ENCODE measurements around the gene FRMPD3.
A peak's percentile ranks its signal among the peaks of the same experiment; 100 is the strongest.

Gene FRMPD3

DNA sequence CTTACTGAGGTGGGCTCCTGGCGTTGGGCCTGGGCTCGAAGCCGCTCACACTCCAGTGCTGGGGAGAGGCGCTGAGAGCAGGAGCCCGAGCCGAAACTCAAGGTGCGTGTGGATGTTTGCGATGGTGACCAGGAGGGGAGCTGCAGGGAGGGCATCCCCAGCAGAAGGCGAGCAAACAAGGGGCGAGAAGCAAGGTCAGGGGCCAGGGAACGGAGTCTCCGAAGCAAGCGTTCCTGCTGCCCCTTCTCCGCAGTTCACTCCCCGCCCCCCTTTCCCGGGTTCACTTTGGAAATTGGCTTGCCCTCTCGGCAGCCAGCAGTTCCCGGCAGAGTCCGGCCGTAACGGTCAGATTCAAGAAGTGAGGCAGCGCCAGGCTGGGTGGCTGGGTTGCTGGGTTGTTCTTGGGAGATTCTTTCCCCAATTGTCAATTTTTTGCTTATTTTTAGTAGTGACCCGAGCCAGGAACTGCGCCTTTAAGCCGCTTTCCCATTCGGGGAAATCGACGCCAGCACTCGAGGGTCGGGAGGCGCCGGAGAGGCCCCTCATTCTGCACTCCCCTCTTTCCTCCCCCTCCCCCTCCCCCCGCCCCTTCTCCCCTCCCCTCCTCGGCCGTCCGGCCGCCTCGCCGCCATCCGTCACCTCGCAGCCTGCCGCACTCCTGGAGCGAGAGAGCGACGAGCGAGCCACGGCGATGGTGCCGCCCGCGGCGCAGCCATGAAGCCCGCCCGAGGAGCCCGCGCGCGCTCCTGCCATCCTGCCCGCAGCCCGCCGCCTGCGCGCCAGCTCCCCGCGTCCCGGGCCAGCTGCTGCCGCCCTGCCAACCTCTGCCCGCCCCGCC lies at the start of gene FRMPD3:
TSS of gene FRMPD3 (plus strand) at position 655 of the 838 bp plus-strand sequence. CDS start 76,937 bp downstream, outside the sequence.
- Mint-ChIP-seq H3K4me3 (peak within 1 kb of the TSS; percentile 81), H3K9me3 (no peaks in the 10 kb centered on the region), H3K36me3 (no peaks in the 10 kb centered on the region), H3K4me1 (peaks cover 17% of the 10 kb centered on the region), H3K27ac (no peak within 1 kb of the TSS), H3K27me3 (peaks cover 26% of the 10 kb centered on the region)
- peak; percentile 54 for ATAC-seq (ENCODE audit: low read depth)
- DNase-seq (ENCODE audit: low spot score in 2 of 2): peak in 1 of 2 donors; percentile 18

DNA sequence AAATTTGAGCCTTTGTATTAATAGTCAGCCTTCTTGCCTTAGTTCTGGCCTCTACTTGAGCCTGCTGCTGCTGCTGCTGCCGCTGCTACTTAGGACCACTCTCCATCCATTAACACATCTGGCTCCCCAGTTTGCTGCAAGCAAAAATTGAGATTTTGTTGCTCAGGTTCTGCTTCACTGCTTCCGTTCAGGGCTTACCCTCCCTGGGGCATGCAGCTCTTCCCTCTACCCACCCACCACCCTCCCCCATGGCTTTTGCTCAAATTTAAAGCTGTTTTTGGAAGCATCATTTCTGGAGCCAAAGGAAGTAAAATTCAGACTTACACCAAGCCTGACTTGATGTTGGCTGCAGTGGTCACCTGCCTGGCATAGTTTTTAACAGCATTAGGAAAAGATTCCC lies 28.9 kb upstream of the FRMPD3 start:
- Mint-ChIP-seq H3K9me3 (peaks cover 6% of the 10 kb centered on the region), H3K27ac (no peak overlapping the region), H3K4me1 (no peaks in the 10 kb centered on the region), H3K4me3 (no peak overlapping the region), H3K27me3 (peaks cover 8% of the 10 kb centered on the region), H3K36me3 (peaks cover 3% of the 10 kb centered on the region)
- ATAC-seq (ENCODE audit: low read depth): no peak
- DNase-seq (ENCODE audit: low spot score in 2 of 2): no peak

DNA sequence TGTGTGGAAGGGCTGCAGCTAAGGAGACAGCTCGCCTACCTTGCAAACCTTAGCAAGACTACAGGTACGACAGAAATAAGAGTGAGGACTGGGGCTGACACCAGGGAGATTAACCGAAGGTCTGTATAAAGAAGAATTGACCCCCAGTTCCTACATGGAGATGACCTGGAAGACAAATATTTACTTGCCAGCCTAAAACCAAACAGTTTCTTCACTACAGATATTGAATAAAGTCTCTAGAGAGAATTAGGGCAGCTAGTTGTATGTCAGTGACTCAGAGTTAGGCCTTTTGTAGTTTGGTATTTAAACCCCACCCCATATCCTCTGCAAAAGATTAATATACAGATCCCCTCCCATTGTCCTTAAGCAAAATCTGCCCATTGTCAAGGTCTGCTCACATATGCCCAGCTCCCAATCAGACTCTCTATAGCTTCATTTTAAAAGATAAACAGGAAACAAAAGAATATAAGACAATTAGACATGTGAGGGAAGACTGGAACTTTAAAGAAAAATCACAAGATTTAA lies 28.1 kb upstream of the FRMPD3 start:
- H3K4me3 Mint-ChIP-seq: no peak overlapping the region
- ATAC-seq (ENCODE audit: low read depth) (no peak), DNase-seq (ENCODE audit: low spot score in 2 of 2) (no peak)
- H3K4me1 Mint-ChIP-seq: no peaks in the 10 kb centered on the region
- peaks cover 8% of the 10 kb centered on the region for H3K9me3 Mint-ChIP-seq
- H3K27ac Mint-ChIP-seq: no peak overlapping the region
- peaks cover 5% of the 10 kb centered on the region for H3K27me3 Mint-ChIP-seq
- H3K36me3 Mint-ChIP-seq: peaks cover 3% of the 10 kb centered on the region

DNA sequence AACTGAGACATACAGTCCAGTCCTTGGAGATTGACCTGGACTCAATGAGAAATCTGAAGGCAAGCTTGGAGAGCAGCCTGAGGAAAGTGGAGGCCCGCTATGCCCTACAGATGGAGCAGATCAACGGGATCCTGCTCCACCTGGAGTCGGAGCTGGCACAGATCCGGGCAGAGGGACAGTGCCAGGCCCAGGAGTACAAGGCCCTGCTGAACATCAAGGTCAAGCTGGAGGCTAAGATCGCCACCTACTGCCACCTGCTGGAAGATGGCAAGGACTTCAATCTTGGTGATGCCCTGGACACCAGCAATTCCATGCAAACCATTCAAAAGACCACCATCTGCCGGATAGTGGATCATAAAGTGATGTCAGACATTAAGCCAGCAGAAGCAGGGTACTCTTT lies 20.4 kb upstream of the FRMPD3 start:
- H3K27me3 Mint-ChIP-seq: peaks cover 5% of the 10 kb centered on the region
- H3K9me3 Mint-ChIP-seq: peaks cover 8% of the 10 kb centered on the region
- H3K27ac Mint-ChIP-seq: no peak overlapping the region
- H3K4me1 Mint-ChIP-seq: no peaks in the 10 kb centered on the region
- no peak overlapping the region for H3K4me3 Mint-ChIP-seq
- H3K36me3 Mint-ChIP-seq: peaks cover 3% of the 10 kb centered on the region
- DNase-seq (ENCODE audit: low spot score in 2 of 2) (peak in 1 of 2 donors; percentile 23), ATAC-seq (ENCODE audit: low read depth) (no peak)

DNA sequence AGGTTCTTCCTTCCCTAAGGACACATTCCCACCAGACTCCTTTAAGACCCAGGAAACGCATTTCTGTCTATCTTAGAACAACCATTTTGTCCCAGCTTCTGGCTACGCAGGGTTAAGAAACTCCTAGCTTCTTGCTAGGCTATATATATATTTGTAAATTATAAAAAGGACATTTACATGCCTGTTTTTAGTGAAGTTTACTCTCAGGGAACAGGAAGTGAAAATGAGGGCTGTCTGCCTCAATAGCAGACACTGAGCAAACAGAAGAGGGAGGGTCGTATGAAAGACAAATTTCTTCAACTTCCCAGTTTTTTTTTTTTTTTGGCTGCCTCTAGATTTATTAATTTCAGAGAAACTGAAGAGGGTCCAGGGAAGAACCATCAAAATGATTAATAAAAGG lies 9.3 kb upstream of the FRMPD3 start:
- ATAC-seq (ENCODE audit: low read depth) (no peak), DNase-seq (ENCODE audit: low spot score in 2 of 2) (no peak)
- Mint-ChIP-seq H3K4me1 (peaks cover 17% of the 10 kb centered on the region), H3K27me3 (peaks cover 4% of the 10 kb centered on the region), H3K9me3 (no peaks in the 10 kb centered on the region), H3K4me3 (no peak overlapping the region), H3K27ac (no peak overlapping the region), H3K36me3 (no peaks in the 10 kb centered on the region)

DNA sequence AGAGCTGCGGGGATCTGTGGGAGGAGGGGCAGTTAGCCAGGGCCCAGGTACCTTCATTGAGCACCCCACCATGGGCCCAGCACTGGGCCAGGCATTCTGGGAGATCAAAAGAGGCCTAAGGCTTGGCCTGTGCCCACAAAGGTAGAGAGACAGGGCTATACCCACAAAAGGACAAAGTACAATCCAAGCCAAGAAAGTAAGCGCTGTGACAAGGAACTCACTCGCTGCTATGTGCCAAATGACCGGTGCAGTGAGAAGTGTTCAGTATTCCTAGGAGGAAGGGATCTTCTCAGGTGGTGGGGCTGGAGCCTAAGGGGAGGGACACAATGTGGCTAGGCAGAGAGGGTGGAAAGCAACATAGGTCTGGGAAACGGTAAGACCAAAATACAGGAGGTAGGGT lies 8.8 kb upstream of the FRMPD3 start:
- DNase-seq (ENCODE audit: low spot score in 2 of 2) (no peak), ATAC-seq (ENCODE audit: low read depth) (no peak)
- H3K4me1 Mint-ChIP-seq: peaks cover 17% of the 10 kb centered on the region
- no peak overlapping the region for H3K27ac Mint-ChIP-seq
- H3K9me3 Mint-ChIP-seq: no peaks in the 10 kb centered on the region
- H3K27me3 Mint-ChIP-seq: peaks cover 4% of the 10 kb centered on the region
- H3K4me3 Mint-ChIP-seq: no peak overlapping the region
- no peaks in the 10 kb centered on the region for H3K36me3 Mint-ChIP-seq

DNA sequence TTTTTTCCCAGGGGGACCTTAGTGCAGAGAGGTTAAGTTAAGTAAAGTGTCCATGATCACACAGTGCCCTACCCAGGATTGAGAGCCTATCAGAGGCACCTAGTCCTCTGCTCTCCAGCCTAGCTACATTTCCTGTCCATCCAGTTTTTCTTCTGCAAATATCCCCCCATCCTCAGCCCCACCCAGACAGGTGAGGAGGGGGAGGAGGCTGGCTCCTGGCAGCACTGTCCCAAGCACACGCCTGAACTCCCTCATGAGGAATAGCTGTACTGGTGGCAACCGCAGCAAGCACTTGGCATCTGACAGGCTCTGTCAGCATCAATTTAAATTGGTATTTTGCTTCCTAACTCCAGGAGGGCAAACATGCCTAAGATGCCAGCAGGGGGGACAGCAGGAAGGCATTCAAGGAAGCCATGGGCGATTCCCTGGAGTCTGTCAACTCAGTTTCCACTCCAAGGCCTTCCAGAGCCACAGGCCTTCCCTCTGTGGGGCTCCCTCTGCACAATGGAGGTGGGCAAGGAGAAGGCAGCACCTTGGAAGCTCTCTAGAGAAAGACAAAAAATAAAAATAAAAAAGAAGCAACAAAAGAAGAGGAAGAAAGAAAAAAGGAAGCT lies 6.4 kb upstream of the FRMPD3 start:
- Mint-ChIP-seq H3K27ac (no peak overlapping the region), H3K4me3 (no peak overlapping the region), H3K9me3 (no peaks in the 10 kb centered on the region), H3K4me1 (peaks cover 17% of the 10 kb centered on the region), H3K27me3 (peaks cover 6% of the 10 kb centered on the region), H3K36me3 (no peaks in the 10 kb centered on the region)
- no peak for DNase-seq (ENCODE audit: low spot score in 2 of 2)
- ATAC-seq (ENCODE audit: low read depth): no peak

DNA sequence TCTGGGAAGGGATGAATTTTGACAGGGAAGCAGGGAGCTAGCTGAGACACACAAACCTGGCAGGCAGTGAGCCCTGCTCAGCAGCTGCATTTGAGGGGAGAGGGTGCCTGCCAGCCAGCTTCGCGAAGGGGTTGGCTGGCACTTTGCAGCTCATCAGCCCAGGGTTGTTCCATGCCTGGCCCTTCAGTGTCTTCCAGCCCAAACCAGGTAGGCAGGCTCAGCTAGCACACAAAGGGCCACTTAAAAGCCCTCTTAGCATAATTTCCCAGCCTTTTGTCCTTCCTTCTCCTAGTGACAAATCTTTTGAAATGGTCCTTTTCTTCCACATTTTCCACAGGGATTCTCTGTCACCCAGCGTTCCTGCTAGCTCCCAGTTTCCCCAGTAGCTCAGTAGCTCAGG lies 4.3 kb upstream of the FRMPD3 start:
- DNase-seq (ENCODE audit: low spot score in 2 of 2): no peak
- H3K4me3 Mint-ChIP-seq: no peak overlapping the region
- H3K9me3 Mint-ChIP-seq: no peaks in the 10 kb centered on the region
- H3K36me3 Mint-ChIP-seq: no peaks in the 10 kb centered on the region
- peaks cover 12% of the 10 kb centered on the region for H3K27me3 Mint-ChIP-seq
- no peak overlapping the region for H3K27ac Mint-ChIP-seq
- ATAC-seq (ENCODE audit: low read depth): no peak
- peaks cover 16% of the 10 kb centered on the region for H3K4me1 Mint-ChIP-seq

DNA sequence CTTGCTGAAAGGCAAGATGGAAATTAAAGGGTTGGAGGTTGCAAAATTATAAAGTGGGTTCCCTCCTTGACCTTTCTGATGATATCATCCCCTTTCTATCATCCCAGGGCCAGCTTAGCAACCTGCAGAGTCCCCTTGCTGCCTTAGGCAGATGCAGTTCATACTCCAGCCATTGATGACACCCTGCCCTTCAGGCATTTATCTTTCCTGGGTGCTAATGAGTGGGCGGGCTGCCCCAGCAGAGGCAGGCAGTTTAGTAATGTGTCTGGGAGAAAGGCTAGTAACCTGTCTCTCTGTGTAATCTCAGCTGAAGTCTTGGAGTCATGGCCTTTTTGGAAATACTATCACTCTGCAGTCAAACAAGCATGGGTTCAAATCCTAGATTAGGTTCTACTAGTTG lies 3.8 kb upstream of the FRMPD3 start:
- ATAC-seq (ENCODE audit: low read depth) (no peak), DNase-seq (ENCODE audit: low spot score in 2 of 2) (no peak)
- Mint-ChIP-seq H3K27me3 (peaks cover 14% of the 10 kb centered on the region), H3K27ac (no peak overlapping the region), H3K4me3 (no peak overlapping the region), H3K36me3 (no peaks in the 10 kb centered on the region), H3K4me1 (peaks cover 17% of the 10 kb centered on the region), H3K9me3 (no peaks in the 10 kb centered on the region)

DNA sequence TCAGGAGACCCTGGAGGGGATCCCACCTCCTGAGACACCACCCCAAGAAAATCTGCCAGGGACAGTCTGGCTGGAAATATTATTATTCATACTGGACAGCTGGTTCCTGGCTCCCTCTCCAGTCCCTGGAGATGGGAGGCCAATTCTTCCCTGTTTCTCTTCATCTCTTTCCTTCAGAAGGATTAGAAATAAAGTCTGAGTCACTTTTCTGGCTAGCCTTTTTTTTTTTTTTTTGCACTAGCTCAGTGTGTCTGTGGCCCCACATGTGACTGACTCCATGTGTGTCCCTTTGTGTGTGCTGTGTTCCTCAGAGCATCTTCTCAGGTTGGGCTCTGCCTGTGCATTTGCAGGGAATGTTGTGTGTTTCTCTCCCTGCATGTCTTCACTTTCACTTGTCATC lies 1.8 kb upstream of the FRMPD3 start:
- Mint-ChIP-seq H3K4me1 (peaks cover 17% of the 10 kb centered on the region), H3K27ac (no peak overlapping the region), H3K4me3 (no peak overlapping the region), H3K9me3 (no peaks in the 10 kb centered on the region), H3K36me3 (no peaks in the 10 kb centered on the region), H3K27me3 (peaks cover 23% of the 10 kb centered on the region)
- ATAC-seq (ENCODE audit: low read depth) (no peak), DNase-seq (ENCODE audit: low spot score in 2 of 2) (no peak)

DNA sequence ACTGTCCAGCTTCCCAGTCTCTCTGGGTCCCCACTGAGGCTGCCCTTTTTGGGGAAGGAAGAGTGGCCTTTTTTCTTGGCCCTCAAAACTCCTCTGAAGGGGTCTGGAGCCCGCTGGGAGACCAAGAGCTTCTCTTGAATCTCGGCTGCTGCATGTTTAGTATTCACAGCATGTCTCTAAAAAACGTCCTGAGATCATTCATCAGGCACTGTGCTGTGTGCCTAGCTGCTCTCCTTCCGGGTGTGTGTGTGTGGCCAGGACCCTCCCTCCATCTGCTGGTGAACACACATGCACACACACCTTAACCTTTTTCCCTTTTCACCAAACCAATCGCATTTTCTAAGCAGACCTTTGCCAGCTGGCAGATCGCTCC lies 841 bp upstream of the FRMPD3 start:
- H3K4me3 Mint-ChIP-seq: peak overlapping the region; percentile 79
- H3K36me3 Mint-ChIP-seq: no peaks in the 10 kb centered on the region
- no peaks in the 10 kb centered on the region for H3K9me3 Mint-ChIP-seq
- H3K27me3 Mint-ChIP-seq: peaks cover 26% of the 10 kb centered on the region
- H3K4me1 Mint-ChIP-seq: peaks cover 17% of the 10 kb centered on the region
- DNase-seq (ENCODE audit: low spot score in 2 of 2): no peak
- no peak for ATAC-seq (ENCODE audit: low read depth)
- no peak overlapping the region for H3K27ac Mint-ChIP-seq

DNA sequence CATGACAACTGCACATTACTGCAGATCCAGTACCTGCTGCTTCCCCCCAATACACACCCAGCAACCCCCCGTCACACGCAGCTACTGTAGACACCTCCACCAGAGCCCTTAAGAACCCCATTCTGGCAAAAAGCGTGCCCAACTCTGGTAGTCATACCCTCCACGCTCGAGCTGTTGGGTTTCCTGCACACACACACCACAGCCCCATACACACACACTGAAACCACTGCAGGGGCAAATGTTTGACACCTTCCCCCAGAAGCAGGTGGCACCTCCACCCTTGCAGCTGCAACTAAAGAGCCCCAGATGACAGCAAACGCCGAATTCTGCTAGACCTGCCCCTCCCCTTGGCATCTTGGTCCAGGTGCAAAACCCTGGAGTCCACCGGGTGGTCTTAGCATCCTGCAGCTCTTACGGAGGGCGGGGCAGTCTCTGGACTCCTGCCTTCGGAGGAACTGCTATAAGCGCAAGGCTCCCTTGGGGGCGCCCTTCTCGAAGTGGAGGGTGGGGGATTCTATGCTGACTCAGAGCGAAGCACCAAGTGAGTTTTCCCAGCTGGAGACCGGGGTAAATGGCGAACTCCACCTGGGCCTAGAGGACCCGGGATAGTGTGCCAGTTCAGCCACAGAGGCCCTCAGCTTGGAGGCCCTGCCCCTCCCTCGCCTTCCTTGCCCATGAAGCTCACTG lies 1.5 kb downstream of the FRMPD3 start:
- DNase-seq (ENCODE audit: low spot score in 2 of 2): no peak
- ATAC-seq (ENCODE audit: low read depth): peak; percentile 37
- H3K9me3 Mint-ChIP-seq: no peaks in the 10 kb centered on the region
- H3K27ac Mint-ChIP-seq: no peak overlapping the region
- peaks cover 23% of the 10 kb centered on the region for H3K27me3 Mint-ChIP-seq
- H3K4me3 Mint-ChIP-seq: peak overlapping the region; percentile 81
- no peaks in the 10 kb centered on the region for H3K36me3 Mint-ChIP-seq
- peaks cover 14% of the 10 kb centered on the region for H3K4me1 Mint-ChIP-seq

DNA sequence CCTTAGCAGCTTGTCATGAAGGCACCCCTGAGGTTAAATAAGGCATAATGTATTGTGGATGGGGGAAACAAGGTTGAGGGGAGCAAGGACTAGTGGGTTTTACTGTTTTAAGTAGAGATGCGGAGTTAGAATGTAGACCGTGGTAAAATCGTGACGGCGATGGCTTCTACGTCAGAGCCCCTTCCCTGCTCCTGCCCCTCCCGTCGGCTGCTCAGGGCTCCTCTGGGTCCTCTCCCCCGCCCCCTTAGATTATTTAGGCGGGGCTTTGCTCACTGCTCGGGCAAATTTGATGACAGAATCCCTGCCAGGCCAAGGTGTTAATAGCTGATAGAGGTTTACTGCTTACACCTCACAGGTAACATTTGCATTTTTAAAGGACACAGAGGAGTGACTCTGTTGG lies 2.3 kb downstream of the FRMPD3 start:
- Mint-ChIP-seq H3K4me1 (peaks cover 14% of the 10 kb centered on the region), H3K36me3 (no peaks in the 10 kb centered on the region), H3K9me3 (no peaks in the 10 kb centered on the region), H3K27me3 (peaks cover 23% of the 10 kb centered on the region), H3K4me3 (peak overlapping the region; percentile 53), H3K27ac (no peak overlapping the region)
- ATAC-seq (ENCODE audit: low read depth) (peak; percentile 35), DNase-seq (ENCODE audit: low spot score in 2 of 2) (no peak)

DNA sequence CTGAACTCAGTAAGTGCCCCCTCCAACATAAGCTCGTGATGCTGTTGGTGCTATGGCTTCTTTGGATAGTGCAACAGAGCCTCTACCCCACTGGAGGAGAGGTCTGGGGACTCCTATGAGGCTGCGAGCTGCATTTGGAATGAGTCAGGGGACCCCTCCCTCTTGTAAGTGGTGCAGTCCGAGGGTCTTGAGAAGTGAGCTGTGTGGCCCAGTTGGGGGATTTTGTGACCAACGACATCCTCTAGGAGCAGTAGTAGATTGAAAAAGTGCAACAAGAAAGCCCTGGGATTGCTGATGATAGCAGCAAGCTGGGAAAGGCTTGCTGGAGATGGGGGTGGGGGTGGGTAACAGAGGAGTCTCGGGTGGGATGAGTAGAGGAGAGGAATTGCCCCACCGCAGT lies 3.1 kb downstream of the FRMPD3 start:
- Mint-ChIP-seq H3K27ac (no peak overlapping the region), H3K4me3 (no peak overlapping the region)
- ATAC-seq (ENCODE audit: low read depth): no peak

More for the DNA sequence above, 3.1 kb downstream of the FRMPD3 start:
- no peak for DNase-seq (ENCODE audit: low spot score in 2 of 2)
- Mint-ChIP-seq H3K9me3 (no peaks in the 10 kb centered on the region), H3K27me3 (peaks cover 22% of the 10 kb centered on the region), H3K4me1 (peaks cover 14% of the 10 kb centered on the region), H3K36me3 (no peaks in the 10 kb centered on the region)
